ENCODE results near the gene PTPRT.

The PTPRT gene

DNA sequence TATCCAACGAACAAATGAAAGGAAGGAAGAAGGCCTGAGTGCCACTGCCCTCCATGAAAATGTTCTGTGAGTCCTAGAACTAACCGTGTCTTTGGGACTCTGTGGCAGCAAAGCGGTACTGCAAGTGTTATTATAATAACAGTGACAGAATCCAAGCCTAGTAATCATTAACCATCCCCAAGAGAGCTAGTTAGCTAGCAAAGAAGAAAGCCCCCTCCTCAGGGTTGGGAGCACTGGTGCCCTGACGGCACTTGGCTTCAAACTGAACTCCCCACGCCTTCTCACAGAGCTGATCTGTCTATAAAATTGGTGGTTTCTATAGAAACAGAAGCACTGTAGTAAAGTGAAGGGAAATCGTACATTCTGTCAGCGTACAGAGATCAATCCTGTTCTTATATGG lies 239.8 kb downstream of the PTPRT start:
- TF ChIP-seq, protein P1, sequence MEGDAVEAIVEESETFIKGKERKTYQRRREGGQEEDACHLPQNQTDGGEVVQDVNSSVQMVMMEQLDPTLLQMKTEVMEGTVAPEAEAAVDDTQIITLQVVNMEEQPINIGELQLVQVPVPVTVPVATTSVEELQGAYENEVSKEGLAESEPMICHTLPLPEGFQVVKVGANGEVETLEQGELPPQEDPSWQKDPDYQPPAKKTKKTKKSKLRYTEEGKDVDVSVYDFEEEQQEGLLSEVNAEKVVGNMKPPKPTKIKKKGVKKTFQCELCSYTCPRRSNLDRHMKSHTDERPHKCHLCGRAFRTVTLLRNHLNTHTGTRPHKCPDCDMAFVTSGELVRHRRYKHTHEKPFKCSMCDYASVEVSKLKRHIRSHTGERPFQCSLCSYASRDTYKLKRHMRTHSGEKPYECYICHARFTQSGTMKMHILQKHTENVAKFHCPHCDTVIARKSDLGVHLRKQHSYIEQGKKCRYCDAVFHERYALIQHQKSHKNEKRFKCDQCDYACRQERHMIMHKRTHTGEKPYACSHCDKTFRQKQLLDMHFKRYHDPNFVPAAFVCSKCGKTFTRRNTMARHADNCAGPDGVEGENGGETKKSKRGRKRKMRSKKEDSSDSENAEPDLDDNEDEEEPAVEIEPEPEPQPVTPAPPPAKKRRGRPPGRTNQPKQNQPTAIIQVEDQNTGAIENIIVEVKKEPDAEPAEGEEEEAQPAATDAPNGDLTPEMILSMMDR (IDR thresholded peaks at IDR 0.05; ENCODE audit: insufficient read depth, low read depth, low read length, missing control alignments) = no peak
- DNase-seq (ENCODE audit: low read depth) = no peak
- H3K4me3 ChIP-seq (ENCODE audit: low read depth, low read length) = no peak overlapping the region

DNA sequence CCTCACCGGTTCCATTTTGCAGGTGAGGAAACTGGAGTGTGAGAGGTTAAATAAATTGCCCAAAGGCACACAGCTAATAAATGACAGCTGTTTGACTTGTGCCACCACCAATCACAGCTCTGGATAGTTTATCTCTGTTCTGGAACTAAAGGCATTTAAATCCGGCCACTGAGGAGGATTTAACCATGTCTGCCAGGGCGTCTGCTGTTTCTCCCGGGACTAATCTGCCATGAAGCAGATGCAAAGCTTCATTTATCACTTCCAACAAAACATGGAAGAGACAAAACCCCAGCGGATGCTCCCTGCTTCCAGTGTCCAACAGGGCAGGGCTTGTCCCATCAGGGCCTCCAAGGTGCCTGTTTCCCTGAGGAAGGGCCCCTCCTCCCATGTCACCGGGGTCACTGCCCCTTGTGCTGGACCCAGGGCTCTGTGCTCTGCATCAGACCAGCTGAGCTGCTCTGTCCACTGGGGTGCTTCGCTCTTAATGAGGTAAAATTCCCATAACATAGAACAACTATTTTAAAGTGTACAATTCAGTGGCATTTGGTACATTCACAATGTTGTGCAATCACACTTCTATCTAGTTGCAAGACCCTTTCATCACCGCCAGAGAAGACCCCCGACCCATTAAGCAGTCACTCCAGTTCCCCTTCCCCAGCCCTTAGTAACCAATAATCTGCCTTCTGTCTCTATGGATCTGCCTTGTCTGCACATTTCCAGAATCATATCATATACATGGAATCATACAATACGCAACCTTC lies 244.3 kb downstream of the PTPRT start:
- no peak overlapping the region for H3K4me3 ChIP-seq (ENCODE audit: low read depth, low read length)
- TF ChIP-seq, protein P1 (IDR thresholded peaks at IDR 0.05; ENCODE audit: insufficient read depth, low read depth, low read length, missing control alignments) = no peak
- no peak for DNase-seq (ENCODE audit: low read depth)

DNA sequence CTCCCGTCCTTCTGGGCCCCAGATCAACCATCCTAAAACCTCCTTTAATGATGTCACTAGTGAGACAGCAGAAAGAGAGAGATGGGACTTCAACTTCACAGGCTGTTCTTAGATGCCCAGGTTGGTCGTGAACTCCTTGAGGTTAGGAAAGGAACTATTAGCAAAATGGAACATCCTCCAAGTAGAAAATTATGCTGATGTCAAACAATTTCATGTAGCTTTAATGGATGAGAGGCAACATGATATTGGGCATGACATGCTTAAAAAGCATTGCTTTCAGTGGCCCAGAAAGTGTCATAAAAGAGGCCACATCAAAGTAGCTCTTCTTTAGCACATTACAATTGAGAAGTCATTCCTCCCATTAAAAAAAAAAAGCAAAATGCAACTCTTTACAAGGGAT lies 248.1 kb downstream of the PTPRT start:
- DNase-seq (ENCODE audit: low read depth) = no peak
- TF ChIP-seq, protein P1 (IDR thresholded peaks at IDR 0.05; ENCODE audit: insufficient read depth, low read depth, low read length, missing control alignments) = no peak
- H3K4me3 ChIP-seq (ENCODE audit: low read depth, low read length) = no peak overlapping the region

DNA sequence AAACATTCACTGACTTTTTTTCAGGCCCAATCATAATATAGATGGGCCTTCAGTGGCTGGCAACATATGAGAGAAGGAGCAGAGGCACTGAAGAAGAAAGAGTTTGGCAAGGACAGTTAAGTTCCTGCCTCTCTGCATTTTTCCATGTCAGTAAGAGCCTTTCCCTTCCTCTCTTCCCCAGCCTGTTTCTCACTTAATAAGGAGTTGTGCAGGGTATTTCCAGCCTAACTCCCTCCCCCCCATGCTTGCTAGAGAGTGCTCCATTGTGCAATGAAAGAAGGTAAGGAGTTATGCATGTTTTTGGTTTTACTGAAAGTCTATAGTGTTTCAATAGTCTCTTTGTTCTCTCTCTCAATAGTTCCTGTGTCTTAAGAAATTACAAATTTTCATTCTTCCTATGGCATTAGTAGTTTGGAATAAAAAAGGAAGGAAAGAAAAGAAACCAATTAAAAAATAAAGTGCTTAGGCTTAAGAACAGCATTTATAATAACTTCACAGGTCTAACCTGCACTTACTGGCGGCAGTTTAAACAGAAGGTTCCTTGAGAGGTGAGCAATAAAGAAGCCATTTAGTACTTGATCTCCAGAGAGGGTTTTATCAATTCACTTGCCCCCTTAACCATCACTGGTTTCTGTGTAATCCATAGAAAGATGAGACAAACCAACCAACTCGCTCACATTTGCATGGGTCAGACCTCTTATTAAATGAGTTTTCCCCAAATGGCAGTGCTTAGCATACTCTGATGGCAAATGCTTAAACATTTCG lies 251.1 kb downstream of the PTPRT start:
- DNase-seq (ENCODE audit: low read depth) = no peak
- H3K4me3 ChIP-seq (ENCODE audit: low read depth, low read length) = no peak overlapping the region
- TF ChIP-seq, protein P1 (IDR thresholded peaks at IDR 0.05; ENCODE audit: insufficient read depth, low read depth, low read length, missing control alignments) = no peak

DNA sequence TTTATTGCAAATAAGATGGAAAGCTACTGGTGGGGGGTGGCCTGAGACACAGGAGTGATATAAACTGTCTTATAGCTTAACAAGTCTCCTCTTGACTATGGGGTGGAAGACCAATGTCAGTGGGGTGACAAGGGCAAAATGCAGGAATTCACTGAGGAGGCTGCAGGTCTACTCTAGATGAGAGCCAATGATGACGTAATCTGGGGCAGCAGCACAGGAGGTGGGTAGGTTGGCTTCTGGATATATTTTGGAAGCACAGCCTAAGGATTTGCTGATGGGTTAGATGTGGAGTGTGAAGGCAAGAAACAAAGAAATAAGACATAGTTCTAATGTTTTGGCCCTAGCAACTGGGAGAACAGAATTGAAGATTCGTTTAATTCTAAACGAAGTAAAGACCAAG lies 253.2 kb downstream of the PTPRT start:
- TF ChIP-seq, protein P1 (IDR thresholded peaks at IDR 0.05; ENCODE audit: insufficient read depth, low read depth, low read length, missing control alignments) = no peak
- no peak for DNase-seq (ENCODE audit: low read depth)
- no peak overlapping the region for H3K4me3 ChIP-seq (ENCODE audit: low read depth, low read length)

DNA sequence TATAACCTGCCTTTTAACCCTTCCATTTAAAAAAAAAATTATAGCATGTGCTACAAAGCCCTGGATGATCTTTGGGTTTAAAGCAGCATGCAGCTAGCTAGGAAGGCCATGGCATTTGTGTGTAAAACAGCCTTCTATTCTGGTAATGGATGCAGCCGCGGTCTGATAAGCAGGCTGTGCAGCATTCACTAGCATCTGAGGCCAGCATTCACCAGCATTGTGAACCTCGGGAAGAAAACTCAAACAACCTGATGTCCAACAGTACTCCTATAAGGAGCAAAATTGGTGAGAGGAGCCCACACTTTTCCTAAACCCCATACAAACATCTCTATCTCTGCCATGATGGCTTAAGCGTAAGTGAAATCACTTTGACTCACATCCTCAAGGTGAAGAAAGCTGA lies 265.5 kb downstream of the PTPRT start:
- TF ChIP-seq, protein P1 (IDR thresholded peaks at IDR 0.05; ENCODE audit: insufficient read depth, low read depth, low read length, missing control alignments) = no peak
- DNase-seq (ENCODE audit: low read depth) = no peak
- no peak overlapping the region for H3K4me3 ChIP-seq (ENCODE audit: low read depth, low read length)
